Spleen (tissue), 7 donors: Measurements from ENCODE around the gene FBXO11.
"Not testable (repeated sequence)": the region's sequence is repeated elsewhere in the genome, so short reads cannot be mapped to it uniquely, and the experiment has no call there.

ENCODE experiments used
- POLR2A ChIP-seq, 3 donors: fragments of 450-650 bp; IDR thresholded peaks; one replicate each; pipeline ENCODE4 v1.5.1; 2017; ENCODE audit warnings: antibody characterized with exemption in 3 of 3, mild to moderate bottlenecking in 1 of 3
- POLR2AphosphoS5 ChIP-seq, 3 donors: sonication (generic); formaldehyde crosslinking; IDR thresholded peaks; one replicate each; pipeline ENCODE4 v1.5.1; 2017; ENCODE audit warnings: antibody characterized with exemption in 3 of 3
- TF ChIP-seq, protein P1 (sequence below), 11 experiments: fragments of 200-600 bp in 7 of 11; fragments of 450-650 bp in 4 of 11; sonication (generic) in 4 of 11; IDR thresholded peaks in 8 of 11; conservative IDR thresholded peaks in 3 of 11; 1 replicate in 7 of 11; 2 replicates in 4 of 11; pipeline versions ENCODE4 v1.4.0 to v1.8.0; 2016 to 2021; ENCODE audit warnings: antibody characterized with exemption in 11 of 11, inconsistent platforms in 4 of 11, mild to moderate bottlenecking in 1 of 11
- donor health status: DM: no; HTN: no; CAD: no; lungs with moderate emphysema.
- donor health status: DM: no; HTN: no; CAD: no.
- donor health status: DM: no; HTN: no; CAD: no.

DNA sequence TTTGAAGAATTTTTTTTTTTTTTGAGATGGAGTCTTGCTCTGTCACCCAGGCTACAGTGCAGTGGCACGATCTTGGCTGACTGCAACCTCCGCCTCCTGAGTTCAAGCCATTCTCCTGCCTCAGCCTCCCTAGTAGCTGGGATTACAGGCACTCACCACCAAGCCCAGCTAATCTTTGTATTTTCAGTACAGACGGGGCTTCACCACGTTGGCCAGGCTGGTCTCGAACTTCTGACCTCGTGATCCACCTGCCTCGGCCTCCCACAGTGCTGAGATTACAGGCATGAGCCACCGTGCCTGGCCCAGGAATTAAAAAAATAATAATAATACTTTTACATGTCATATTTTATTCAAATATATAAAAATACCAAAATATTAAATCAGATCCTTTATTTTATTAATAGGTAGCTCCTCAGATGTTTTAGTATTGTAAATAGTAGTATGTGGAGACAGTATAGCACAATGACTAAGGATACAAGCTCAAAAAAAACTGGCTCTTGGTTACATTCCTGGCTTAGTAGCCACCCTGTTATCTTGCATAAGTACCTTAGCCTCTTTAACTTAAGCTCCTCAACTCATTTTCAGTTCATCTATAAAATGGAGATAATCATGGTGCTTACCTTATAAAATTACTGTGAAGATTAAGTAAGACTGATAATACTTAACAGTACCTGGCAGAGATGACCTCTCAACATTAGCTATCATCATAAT, 53.1 kb downstream of the FBXO11 start:
- TF ChIP-seq, protein P1, sequence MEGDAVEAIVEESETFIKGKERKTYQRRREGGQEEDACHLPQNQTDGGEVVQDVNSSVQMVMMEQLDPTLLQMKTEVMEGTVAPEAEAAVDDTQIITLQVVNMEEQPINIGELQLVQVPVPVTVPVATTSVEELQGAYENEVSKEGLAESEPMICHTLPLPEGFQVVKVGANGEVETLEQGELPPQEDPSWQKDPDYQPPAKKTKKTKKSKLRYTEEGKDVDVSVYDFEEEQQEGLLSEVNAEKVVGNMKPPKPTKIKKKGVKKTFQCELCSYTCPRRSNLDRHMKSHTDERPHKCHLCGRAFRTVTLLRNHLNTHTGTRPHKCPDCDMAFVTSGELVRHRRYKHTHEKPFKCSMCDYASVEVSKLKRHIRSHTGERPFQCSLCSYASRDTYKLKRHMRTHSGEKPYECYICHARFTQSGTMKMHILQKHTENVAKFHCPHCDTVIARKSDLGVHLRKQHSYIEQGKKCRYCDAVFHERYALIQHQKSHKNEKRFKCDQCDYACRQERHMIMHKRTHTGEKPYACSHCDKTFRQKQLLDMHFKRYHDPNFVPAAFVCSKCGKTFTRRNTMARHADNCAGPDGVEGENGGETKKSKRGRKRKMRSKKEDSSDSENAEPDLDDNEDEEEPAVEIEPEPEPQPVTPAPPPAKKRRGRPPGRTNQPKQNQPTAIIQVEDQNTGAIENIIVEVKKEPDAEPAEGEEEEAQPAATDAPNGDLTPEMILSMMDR (IDR thresholded peaks at IDR 0.05 in 8 of 11, conservative IDR thresholded peaks at IDR 0.05 in 3 of 11): not testable (repeated sequence)
- TF ChIP-seq POLR2A, POLR2AphosphoS5 (IDR thresholded peaks at IDR 0.05): not testable (repeated sequence)
